CD1c-positive myeloid dendritic cell (primary cell): ENCODE data around the gene YPEL4.

ENCODE experiments used
- DNase-seq: peaks from one replicate; pipeline ENCODE4 v3.0.0-alpha.2; 2016; ENCODE audit errors: extremely low spot score

YPEL4 gene

GRCh38 chr11:57650739-57651090, 1.0 kb upstream of the YPEL4 start:
- DNase-seq: no peak

- DNase-seq: peak; percentile 57
Observed at GRCh38 chr11:57648801-57649735, 644 bp downstream of the YPEL4 start.

- DNase-seq: peak; percentile 83
Observed at GRCh38 chr11:57647960-57648800, 1.5 kb downstream of the YPEL4 start.

- no peak for DNase-seq
Observed at GRCh38 chr11:57647372-57647771, 2.3 kb downstream of the YPEL4 start.

GRCh38 chr11:57646799-57647303, 2.9 kb downstream of the YPEL4 start:
- no peak for DNase-seq

- peak; percentile 81 for DNase-seq
Observed at GRCh38 chr11:57646194-57646798, 3.4 kb downstream of the YPEL4 start.

- DNase-seq: no peak
Observed at GRCh38 chr11:57645689-57646085, 4.0 kb downstream of the YPEL4 start.

GRCh38 chr11:57644748-57645688, 4.7 kb downstream of the YPEL4 start:
- DNase-seq: peak; percentile 85

DNA sequence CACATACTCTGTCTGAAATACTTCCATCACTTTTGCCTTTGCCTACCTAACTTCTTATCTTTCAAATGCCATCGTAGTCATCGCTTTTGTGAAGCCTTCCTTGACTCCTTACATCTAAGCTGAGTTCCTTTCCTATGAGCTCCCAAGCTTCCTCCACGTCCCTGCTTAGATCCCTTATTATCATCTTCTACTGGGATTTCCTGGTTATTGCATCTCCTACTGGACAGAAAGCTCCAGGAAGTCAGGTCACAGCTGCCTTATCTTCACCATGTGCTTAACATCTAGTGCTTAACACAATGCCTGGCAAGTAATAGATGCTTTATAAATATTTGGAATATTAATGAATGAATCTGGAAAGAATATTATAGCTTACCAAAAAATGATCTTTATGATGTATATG, 5.9 kb downstream of the YPEL4 start:
- no peak for DNase-seq

DNA sequence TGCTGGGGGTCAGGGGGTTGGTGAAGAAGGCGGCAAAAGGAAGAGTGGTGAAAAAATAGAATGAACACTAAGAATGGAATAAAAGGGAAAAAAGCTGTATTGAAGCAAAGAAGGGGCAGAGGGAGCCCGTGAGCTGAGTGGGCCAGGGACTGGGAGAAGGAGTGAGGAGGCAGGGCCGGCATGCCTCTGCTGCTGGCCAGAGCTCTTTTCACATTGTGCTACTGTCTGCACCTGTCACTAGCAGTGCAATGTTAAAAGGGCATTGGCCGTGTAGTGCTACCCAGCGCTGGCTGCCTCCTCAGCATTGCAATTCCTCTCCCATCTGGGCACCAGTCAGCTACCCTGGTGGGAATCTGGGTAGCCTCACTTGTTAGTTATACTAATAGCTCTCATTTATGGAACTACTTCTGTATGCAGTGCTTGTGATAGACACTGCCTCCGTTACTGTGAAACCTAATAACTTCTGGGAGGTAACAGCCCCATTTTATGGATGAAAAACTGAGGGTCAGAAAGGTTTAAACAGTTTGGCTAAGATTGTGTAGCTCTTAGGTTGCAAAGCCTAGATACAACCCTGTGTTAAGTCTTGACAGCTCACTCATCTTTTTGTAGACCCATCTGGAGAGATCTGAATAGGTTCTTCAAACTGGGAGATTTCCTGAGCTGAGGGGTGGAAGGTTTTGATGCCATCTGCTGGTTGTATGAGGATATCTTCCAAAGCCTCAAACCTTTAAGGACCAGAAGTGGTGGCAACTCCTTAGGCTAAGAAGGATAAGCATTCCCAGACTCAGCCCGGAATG, 8.5 kb downstream of the YPEL4 start:
- DNase-seq: peak; percentile 60

DNA sequence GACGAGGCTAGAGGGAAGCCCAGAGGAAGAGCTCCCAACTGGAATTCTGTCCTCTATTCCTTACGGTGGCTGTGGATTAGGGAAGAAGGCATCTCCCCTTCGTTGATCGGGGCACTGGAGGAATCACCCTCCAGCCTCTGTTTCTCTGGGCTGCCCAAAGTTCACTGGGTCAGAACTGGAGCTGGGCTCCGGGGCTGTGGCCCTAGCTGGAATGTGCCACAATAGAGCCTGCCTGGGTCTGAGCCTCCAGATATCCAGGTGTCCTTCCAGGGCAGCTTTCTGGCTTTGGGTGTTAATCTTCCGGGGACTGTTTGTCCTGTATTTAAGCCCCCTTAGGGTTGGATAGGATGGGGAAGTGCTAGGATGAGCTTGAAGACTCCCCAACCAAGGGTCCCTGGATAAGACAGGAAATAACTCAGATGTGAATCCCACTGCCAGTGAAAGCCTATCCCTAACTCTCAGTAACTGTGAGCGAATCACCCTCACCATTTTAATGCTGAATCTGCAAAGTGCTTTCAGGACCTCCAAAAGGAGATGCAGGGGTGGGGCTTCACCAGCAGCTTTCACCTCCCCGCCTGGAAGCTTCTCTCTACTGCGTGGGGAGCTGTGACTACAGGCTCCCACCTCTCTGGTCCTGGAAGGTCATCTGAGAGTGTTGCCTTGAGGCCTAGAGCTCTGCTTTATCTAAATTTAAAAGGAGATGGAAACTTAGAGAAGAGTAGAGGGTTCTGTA, 9.5 kb downstream of the YPEL4 start:
- no peak for DNase-seq

- DNase-seq: no peak
Observed at GRCh38 chr11:57639321-57640067, 10.2 kb downstream of the YPEL4 start.

- no peak for DNase-seq
Observed at GRCh38 chr11:57638811-57639320, 10.8 kb downstream of the YPEL4 start.

- no peak for DNase-seq
Observed at GRCh38 chr11:57638005-57638781, 11.5 kb downstream of the YPEL4 start.

DNA sequence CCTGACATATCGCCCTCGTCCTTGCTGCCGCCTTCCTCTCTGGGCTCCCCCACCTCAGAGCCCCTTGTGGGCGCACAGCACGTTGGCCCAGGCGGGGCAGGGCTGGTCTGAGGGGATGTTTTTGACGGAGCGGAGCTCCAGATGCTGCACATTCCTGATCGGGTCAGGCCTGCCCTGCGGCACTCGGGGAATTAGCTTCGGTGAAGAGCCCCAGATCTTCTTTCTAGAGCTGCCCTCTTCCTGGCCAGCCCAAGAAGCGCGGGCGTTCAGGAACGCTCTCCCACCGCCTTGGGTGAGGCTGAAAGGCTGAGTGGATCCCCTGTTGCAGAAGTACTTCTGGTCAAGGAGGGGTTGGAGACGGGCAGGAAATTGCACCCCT, 12.1 kb downstream of the YPEL4 start:
- DNase-seq: no peak

- no peak for DNase-seq
Observed at GRCh38 chr11:57635246-57635645, 14.5 kb downstream of the YPEL4 start.

DNA sequence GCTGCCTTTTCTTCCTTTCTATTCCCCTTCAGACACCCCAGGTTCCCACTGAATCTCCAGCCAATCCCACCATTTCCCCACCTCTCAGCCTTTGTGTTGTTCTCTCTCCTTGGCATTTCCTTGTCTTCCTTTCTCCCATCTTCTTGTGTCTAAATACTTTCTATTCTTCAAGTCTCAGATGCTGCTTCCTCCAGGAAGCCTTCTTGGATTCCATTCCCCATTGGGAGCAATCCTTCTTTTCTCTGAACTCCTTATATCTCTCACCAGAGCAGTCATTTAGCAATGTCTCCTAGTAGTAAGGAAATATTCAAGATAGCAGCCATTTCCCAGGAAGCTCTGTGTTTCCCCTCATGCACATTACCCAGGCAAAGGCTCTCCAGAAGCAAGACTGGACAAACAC, 15.4 kb downstream of the YPEL4 start:
- DNase-seq: no peak
